Cardiac fibroblast (primary cell): ENCODE measurements around the gene LIN28B.
A peak's percentile ranks its signal among the peaks of the same experiment; 100 is the strongest.

ENCODE experiments used
- DNase-seq, 2 donors: peaks; one replicate each; pipeline versions ENCODE4 v3.0.0 to v3.0.0-alpha.2; 2010; ENCODE audit warnings: low read depth in 2 of 2
- H3K4me3 ChIP-seq, 2 donors: replicated peaks in 1 of 2; 1 replicate in 1 of 2; 2 replicates in 1 of 2; pipeline ENCODE4 v1.5.1; 2011; ENCODE audit warnings: low read depth in 2 of 2, low read length in 2 of 2, mild to moderate bottlenecking in 2 of 2, moderate library complexity in 1 of 2
- CTCF ChIP-seq: IDR thresholded peaks from one replicate; pipeline ENCODE4 v1.5.1; 2011; ENCODE audit warnings: low read depth, mild to moderate bottlenecking, low read length, inconsistent platforms

LIN28B gene

GRCh38 chr6:104956731-104957294, at the start of gene LIN28B:
LIN28B (plus strand) TSS chr6:104957107; CDS start chr6:104957251, 144 bp downstream.
- no peak for TF ChIP-seq CTCF
- H3K4me3 ChIP-seq: no peak within 1 kb of the TSS

DNA sequence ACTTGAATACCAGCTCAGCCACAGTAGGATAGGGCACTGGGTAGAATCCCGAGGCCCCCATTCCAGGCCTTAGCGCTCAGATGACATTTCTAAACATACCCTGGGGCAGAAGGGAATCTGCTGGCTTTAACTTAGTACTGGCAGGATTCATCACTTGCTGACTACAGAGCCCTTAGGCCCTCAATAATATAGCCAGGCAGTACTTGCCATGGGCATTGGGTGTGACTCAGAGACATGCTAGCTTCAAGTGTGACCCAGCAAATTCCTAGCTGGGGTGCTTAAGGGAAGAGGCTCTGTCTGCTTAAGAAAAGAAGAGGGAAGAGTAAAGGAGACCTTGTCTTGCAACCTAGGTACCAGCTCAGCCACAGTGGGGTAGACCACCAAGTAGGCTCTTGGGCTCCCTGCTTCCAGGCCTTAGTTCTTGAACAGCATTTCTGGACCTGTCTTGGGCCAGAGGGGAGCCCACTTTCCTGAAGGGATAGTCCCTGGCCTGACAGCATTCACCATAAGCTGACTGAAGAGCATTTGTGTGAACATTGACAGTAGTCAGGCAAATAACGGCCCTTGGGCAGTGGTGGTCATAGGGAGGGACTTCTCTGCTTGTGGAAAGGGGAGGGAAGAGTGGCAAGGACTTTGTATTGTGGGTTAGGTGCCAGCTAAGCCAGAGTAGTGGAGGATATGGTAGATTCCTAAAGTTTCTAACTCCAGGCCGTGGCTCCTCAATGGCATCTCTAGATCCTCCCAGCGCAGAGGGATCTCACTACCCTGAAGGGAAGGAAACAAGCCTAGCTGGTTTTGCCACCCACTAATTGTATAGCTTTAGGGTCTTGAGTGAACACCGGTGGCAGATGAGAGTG, 48.6 kb upstream of the LIN28B start:
- no peak for TF ChIP-seq CTCF
- DNase-seq: peak in 1 of 2 donors; percentile 7
- H3K4me3 ChIP-seq: no peak overlapping the region

More at GRCh38 chr6:104956731-104957294, at the start of gene LIN28B:
- DNase-seq: no peak

- DNase-seq: no peak
- H3K4me3 ChIP-seq: no peak overlapping the region
These were observed 47.9 kb upstream of the LIN28B start for GRCh38 chr6:104908888-104909525.

DNA sequence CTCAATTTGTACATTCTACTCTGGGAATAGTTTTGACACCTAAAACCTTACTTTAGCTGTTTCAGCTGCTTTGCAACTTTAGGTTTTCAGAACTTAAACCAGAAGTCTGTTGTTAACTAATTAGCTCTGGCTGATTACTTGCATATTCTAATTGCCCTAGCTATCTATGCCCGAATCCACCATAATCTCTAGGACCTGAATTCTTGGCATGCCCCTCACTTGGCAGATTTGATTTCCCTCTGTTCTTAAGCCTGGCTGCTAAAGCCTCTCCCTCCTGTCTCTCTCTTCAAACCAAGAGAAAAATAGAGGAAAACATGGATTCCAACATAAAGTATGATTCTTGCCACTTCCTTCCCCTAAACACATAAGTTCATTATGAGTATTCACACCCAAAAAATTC, 35.0 kb upstream of the LIN28B start:
- no peak for TF ChIP-seq CTCF
- H3K4me3 ChIP-seq: no peak overlapping the region
- no peak for DNase-seq

More at GRCh38 chr6:104908888-104909525, 47.9 kb upstream of the LIN28B start:
- TF ChIP-seq CTCF: no peak

DNA sequence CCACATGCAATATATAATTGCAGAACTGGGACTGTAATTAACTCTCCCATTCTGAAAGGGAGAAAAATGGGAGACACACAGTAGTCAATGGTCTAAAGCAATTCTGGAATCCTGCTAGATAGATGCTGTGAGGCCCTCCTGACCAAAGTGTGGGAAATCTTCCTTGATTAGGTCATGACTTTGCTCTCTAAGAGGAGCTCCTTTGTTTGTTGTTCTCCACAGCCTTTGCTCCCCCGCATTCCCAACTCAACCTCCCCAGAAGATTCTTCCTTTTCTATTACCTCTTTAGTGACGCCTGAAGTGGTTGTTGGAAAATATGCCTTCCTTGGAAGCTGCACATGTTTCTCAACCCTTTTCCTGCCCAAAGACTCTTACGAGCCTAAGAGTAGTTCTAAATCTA, 28.8 kb upstream of the LIN28B start:
- DNase-seq: peak in 1 of 2 donors; percentile 17
- no peak for TF ChIP-seq CTCF
- no peak overlapping the region for H3K4me3 ChIP-seq

GRCh38 chr6:104929353-104929752, 27.6 kb upstream of the LIN28B start:
- no peak for TF ChIP-seq CTCF

More at GRCh38 chr6:104929353-104929752, 27.6 kb upstream of the LIN28B start:
- no peak overlapping the region for H3K4me3 ChIP-seq
- DNase-seq: no peak
